GM23248 (cell line): ENCODE data around the gene SOX18. TPM values are rescaled to one million over a fixed set of nuclear protein-coding genes. Genes with fewer than 3 reads are reported as not detected.

ENCODE experiments used
- DNase-seq: peaks from one replicate; pipeline ENCODE4 v3.0.0-alpha.2; 2015
- H2AFZ ChIP-seq: fragments of 200-600 bp; sonication (generic); 2 replicates; pipeline ENCODE4 v1.6.1; 2016; ENCODE audit warnings: antibody characterized with exemption
- H3F3A ChIP-seq: fragments of 200-600 bp; sonication (generic); 2 replicates; pipeline ENCODE4 v1.6.1; 2016; ENCODE audit warnings: mild to moderate bottlenecking, antibody characterized with exemption, mixed run types; ENCODE audit not compliant: insufficient read depth
- H3K27ac ChIP-seq: fragments of 200-600 bp; sonication (generic); 2 replicates; pipeline ENCODE4 v1.5.1; 2016; ENCODE audit warnings: mild to moderate bottlenecking
- H3K27me3 ChIP-seq: fragments of 200-600 bp; sonication (generic); replicated peaks from 2 replicates; pipeline ENCODE4 v1.6.1; 2016; ENCODE audit warnings: mild to moderate bottlenecking; ENCODE audit not compliant: insufficient read depth
- H3K36me3 ChIP-seq: fragments of 200-600 bp; sonication (generic); 2 replicates; pipeline ENCODE4 v1.6.1; 2016; ENCODE audit warnings: low read depth, mild to moderate bottlenecking
- H3K4me1 ChIP-seq: fragments of 200-600 bp; sonication (generic); 2 replicates; pipeline ENCODE4 v1.6.1; 2016; ENCODE audit warnings: mild to moderate bottlenecking; ENCODE audit not compliant: insufficient read depth
- H3K4me2 ChIP-seq: fragments of 200-600 bp; sonication (generic); one replicate; pipeline ENCODE4 v1.6.1; 2016; ENCODE audit warnings: mild to moderate bottlenecking; ENCODE audit not compliant: unreplicated experiment
- H3K4me3 ChIP-seq: fragments of 200-600 bp; sonication (generic); 2 replicates; pipeline ENCODE4 v1.5.1; 2016; ENCODE audit warnings: mild to moderate bottlenecking
- H3K79me2 ChIP-seq: fragments of 200-600 bp; sonication (generic); 2 replicates; pipeline ENCODE4 v1.6.1; 2016; ENCODE audit warnings: mild to moderate bottlenecking; ENCODE audit not compliant: insufficient read depth
- H3K9ac ChIP-seq: fragments of 200-600 bp; sonication (generic); 2 replicates; pipeline ENCODE4 v1.6.1; 2016; ENCODE audit warnings: mild to moderate bottlenecking
- H3K9me2 ChIP-seq: fragments of 200-600 bp; sonication (generic); 2 replicates; pipeline ENCODE4 v1.6.1; 2016; ENCODE audit warnings: mixed run types, mild to moderate bottlenecking, moderate library complexity; ENCODE audit not compliant: insufficient read depth
- H3K9me3 ChIP-seq: fragments of 200-600 bp; sonication (generic); one replicate; pipeline ENCODE4 v1.6.1; 2017; ENCODE audit warnings: low read depth
- H4K20me1 ChIP-seq: fragments of 200-600 bp; sonication (generic); 2 replicates; pipeline ENCODE4 v1.6.0; 2016; ENCODE audit not compliant: insufficient read depth
- EZH2 ChIP-seq: fragments of 200-600 bp; sonication (generic); IDR thresholded peaks from 2 replicates; pipeline ENCODE4 v1.6.1; 2018; ENCODE audit warnings: antibody characterized with exemption, mild to moderate bottlenecking; ENCODE audit not compliant: insufficient read depth, poor library complexity, severe bottlenecking
- EZH2phosphoT487 ChIP-seq: fragments of 200-600 bp; sonication (generic); IDR thresholded peaks from 2 replicates; pipeline ENCODE4 v1.6.1; 2018; ENCODE audit warnings: antibody characterized with exemption, moderate library complexity, mild to moderate bottlenecking, low read depth; ENCODE audit not compliant: insufficient read depth
- WGBS, 2 experiments: methylation state at CpG; one replicate each; pipeline ENCODE4 v1.1.6; 2015 to 2017; ENCODE audit warnings: low lambda C conversion rate in 2 of 2, low coverage in 1 of 2; ENCODE audit errors: missing lambda C conversion rate in 2 of 2; 5-methylcytosine and 5-hydroxymethylcytosine counted together
- in situ Hi-C: fragments of 300-500 bp; cut with MboI; formaldehyde crosslinking; loops from 2 replicates; pipeline ENCODE4 v1.15.0; 2020
- polyA plus RNA-seq: library from polyadenylated mRNA; unstranded; fragments of >200 nt; fragmentation: Nextera tagmentation; extraction: Ambion mirVana; gene quantifications from 2 replicates; pipeline ENCODE4 v1.2.1, GENCODE V29; 2016
- total RNA-seq: library from RNA; depleted of rRNA; stranded (reverse); fragments of >200 nt; shearing (Covaris generic); gene quantifications from 2 replicates; pipeline ENCODE4 v1.2.3, GENCODE V29; 2014

Gene SOX18
- total and polyA plus RNA-seq, 2 experiments from 2014 or later: not detected

GRCh38 chr20:64032706-64033624, 16.5 kb downstream of the SOX18 start:
- Histone ChIP-seq H3K9me2 (no peaks in the 10 kb centered on the region), H3K9ac (no peak overlapping the region), H3K4me1 (no peaks in the 10 kb centered on the region), H3K4me2 (no peak overlapping the region), H2AFZ (no peak overlapping the region), H3K36me3 (peaks cover 7% of the 10 kb centered on the region; the same call in 1 of the 2 replicates), H3K79me2 (no peaks in the 10 kb centered on the region), H3F3A (no peaks in the 10 kb centered on the region), H3K4me3 (no peak overlapping the region), H3K27ac (no peak overlapping the region), H3K27me3 (no peaks in the 10 kb centered on the region), H4K20me1 (no peaks in the 10 kb centered on the region), H3K9me3 (no peaks in the 10 kb centered on the region)
- TF ChIP-seq EZH2phosphoT487: no peak
- no peak for DNase-seq
- WGBS, 2 experiments: 89 to 90% methylated on average over 28 to 31 of the region's 31 CpGs
- in situ Hi-C loops: no loop called here

- Histone ChIP-seq H3K79me2 (no peaks in the 10 kb centered on the region), H3K27me3 (no peaks in the 10 kb centered on the region), H3K9ac (no peak overlapping the region), H3K36me3 (peaks cover 8% of the 10 kb centered on the region; the same call in 1 of the 2 replicates), H4K20me1 (no peaks in the 10 kb centered on the region), H3K27ac (no peak overlapping the region), H3K4me3 (no peak overlapping the region), H2AFZ (no peak overlapping the region), H3K9me2 (no peaks in the 10 kb centered on the region), H3K9me3 (no peaks in the 10 kb centered on the region), H3K4me2 (no peak overlapping the region), H3K4me1 (no peaks in the 10 kb centered on the region), H3F3A (no peaks in the 10 kb centered on the region)
- 92 to 93% methylated on average over 19 of the region's 19 CpGs for WGBS, 2 experiments
- in situ Hi-C loops: no loop called here
- TF ChIP-seq EZH2phosphoT487: no peak
- TF ChIP-seq EZH2: no peak
- DNase-seq: no peak
These were observed 17.6 kb downstream of the SOX18 start for GRCh38 chr20:64031822-64032314.

GRCh38 chr20:64030371-64031134, 18.9 kb downstream of the SOX18 start:
- H3K9me2 ChIP-seq: no peaks in the 10 kb centered on the region
- H3K79me2 ChIP-seq: no peaks in the 10 kb centered on the region
- no peak overlapping the region for H3K9ac ChIP-seq
- WGBS, 2 experiments: 97% methylated on average over 19 to 20 of the region's 20 CpGs
- no peak for DNase-seq
- H3F3A ChIP-seq: no peaks in the 10 kb centered on the region
- H3K4me1 ChIP-seq: no peaks in the 10 kb centered on the region
- no peak overlapping the region for H3K4me3 ChIP-seq
- no peaks in the 10 kb centered on the region for H4K20me1 ChIP-seq
- H3K27ac ChIP-seq: no peak overlapping the region
- no peak overlapping the region for H3K4me2 ChIP-seq
- peaks cover 14% of the 10 kb centered on the region; the same call in 1 of the 2 replicates for H3K36me3 ChIP-seq
- no peak overlapping the region for H2AFZ ChIP-seq
- TF ChIP-seq EZH2: no peak
- no peaks in the 10 kb centered on the region for H3K9me3 ChIP-seq
- no peaks in the 10 kb centered on the region for H3K27me3 ChIP-seq
- in situ Hi-C loops: no loop called here

- WGBS, 2 experiments: 92 to 95% methylated on average over 33 to 38 of the region's 38 CpGs
- H3K36me3 ChIP-seq: peaks cover 18% of the 10 kb centered on the region; the same call in 1 of the 2 replicates
These were observed 19.9 kb downstream of the SOX18 start for GRCh38 chr20:64029293-64030117.

More at GRCh38 chr20:64029293-64030117, 19.9 kb downstream of the SOX18 start:
- Histone ChIP-seq H3K4me3 (no peak overlapping the region), H3K27me3 (no peaks in the 10 kb centered on the region), H3K27ac (no peak overlapping the region), H3K4me2 (no peak overlapping the region), H3K9me2 (no peaks in the 10 kb centered on the region), H3K9ac (no peak overlapping the region), H3K4me1 (no peaks in the 10 kb centered on the region), H4K20me1 (no peaks in the 10 kb centered on the region), H3K9me3 (no peaks in the 10 kb centered on the region), H3K79me2 (no peaks in the 10 kb centered on the region), H2AFZ (no peak overlapping the region), H3F3A (no peaks in the 10 kb centered on the region)
- in situ Hi-C loops: no loop called here
- TF ChIP-seq EZH2: no peak
- no peak for TF ChIP-seq EZH2phosphoT487
- DNase-seq: no peak
